Transverse colon (tissue), 4 donors: ENCODE measurements around the gene IL18R1. TPM values are rescaled to one million over a fixed set of nuclear protein-coding genes. Genes with fewer than 3 reads are reported as not detected.
A peak's percentile ranks its signal among the peaks of the same experiment; 100 is the strongest.

Source experiments
- DNase-seq: peaks from one replicate; pipeline ENCODE4 v3.0.0-alpha.2; 2019
- H3K27ac ChIP-seq, 4 donors: fragments of 200-600 bp; sonication (generic); 2 replicates each; pipeline ENCODE4 v1.5.1; 2016 to 2018; ENCODE audit warnings: inconsistent platforms in 4 of 4
- H3K27me3 ChIP-seq: fragments of 200-600 bp; sonication (generic); 2 replicates; pipeline ENCODE4 v1.5.1; 2017; ENCODE audit warnings: inconsistent platforms
- H3K36me3 ChIP-seq, 4 donors: fragments of 200-600 bp; sonication (generic); 2 replicates each; pipeline ENCODE4 v1.5.1; 2017 to 2019; ENCODE audit warnings: inconsistent platforms in 4 of 4
- H3K4me1 ChIP-seq, 4 donors: fragments of 200-600 bp; sonication (generic); 2 replicates each; pipeline ENCODE4 v1.5.1; 2017 to 2020; ENCODE audit warnings: inconsistent platforms in 4 of 4
- H3K4me3 ChIP-seq, 4 donors: fragments of 200-600 bp; sonication (generic); 1 replicate in 1 of 4; 2 replicates in 3 of 4; pipeline versions ENCODE4 v1.5.1 to v1.6.1; 2017 to 2019; ENCODE audit warnings: inconsistent platforms in 4 of 4
- H3K9me3 ChIP-seq, 2 donors: fragments of 200-600 bp; sonication (generic); 2 replicates each; pipeline ENCODE4 v1.5.1; 2017 to 2019; ENCODE audit warnings: inconsistent platforms in 2 of 2
- CTCF ChIP-seq, 5 experiments: fragments of 200-600 bp in 3 of 5; fragments of 450-650 bp in 2 of 5; sonication (generic) in 3 of 5; IDR thresholded peaks; 1 replicate in 2 of 5; 2 replicates in 3 of 5; pipeline ENCODE4 v1.5.1; 2016 to 2017; ENCODE audit warnings: antibody characterized with exemption in 5 of 5, inconsistent platforms in 3 of 5, mild to moderate bottlenecking in 2 of 5, moderate library complexity in 1 of 5
- EP300 ChIP-seq: sonication (generic); formaldehyde crosslinking; IDR thresholded peaks from one replicate; pipeline ENCODE4 v1.6.1; 2017; ENCODE audit warnings: antibody characterized with exemption, low read depth
- POLR2A ChIP-seq: fragments of 450-650 bp; IDR thresholded peaks from one replicate; pipeline ENCODE4 v1.6.1; 2016; ENCODE audit warnings: antibody characterized with exemption, mild to moderate bottlenecking, moderate library complexity
- POLR2AphosphoS5 ChIP-seq, 3 donors: sonication (generic); formaldehyde crosslinking; IDR thresholded peaks; one replicate each; pipeline ENCODE4 v1.6.1; 2016; ENCODE audit warnings: antibody characterized with exemption in 3 of 3
- WGBS, 2 donors: methylation state at CpG; one replicate each; pipeline ENCODE4 v1.1.5; 2018; ENCODE audit warnings: low coverage in 1 of 2; 5-methylcytosine and 5-hydroxymethylcytosine counted together
- in situ Hi-C, 4 donors: fragments of 200-750 bp; cut with MboI; loops; one replicate each; pipeline versions ENCODE4 v1.15.0 to v1.15.1; 2017; ENCODE audit warnings: low sequenced_read_pairs in 3 of 4, low pct_ligation_motif_present in 1 of 4, low pct_unique_long_range_greater_than_20kb in 1 of 4
- intact Hi-C: fragments of 100-400 bp; cut with DNase I; formaldehyde crosslinking; loops from one replicate; pipeline ENCODE4 v1.15.1; 2023; ENCODE audit warnings: low total_unique reads
- total RNA-seq, 4 donors: library from RNA; depleted of rRNA; stranded (reverse); fragments of >200 nt; gene quantifications; one replicate each; pipeline ENCODE4 v1.1.0, GENCODE V29; 2016

The IL18R1 gene
- total RNA-seq, 4 donors from 2014 or later = 0.75 to 6.0 (median 2.8) TPM

- 75 to 78% methylated on average over 4 to 6 of the region's 6 CpGs for WGBS, 2 donors
- intact Hi-C loops (loop anchor here (2.0 kb wide), 1 partner anchor 63 kb away; no protein-coding TSS in a partner anchor), in situ Hi-C loops (loop anchor here in 2 of 4 donors (10.0 to 25.0 kb wide), 2 partner anchors 113 to 355 kb away; no protein-coding TSS in a partner anchor)
- peak overlapping the region in 2 of 4 donors; percentile 33 to 55 for H3K27ac ChIP-seq
- no peaks in the 10 kb centered on the region for H3K36me3 ChIP-seq
- DNase-seq = no peak
- H3K4me3 ChIP-seq = no peak overlapping the region
- no peaks in the 10 kb centered on the region for H3K27me3 ChIP-seq
- peaks cover 0 to 7% of the 10 kb centered on the region in 2 donors for H3K9me3 ChIP-seq
- TF ChIP-seq POLR2AphosphoS5 (IDR thresholded peaks at IDR 0.05) (no peak), EP300 (no peak), POLR2A (peak; percentile 8)
- H3K4me1 ChIP-seq = no peaks in the 10 kb centered on the region
These were observed 11.9 kb downstream of the IL18R1 start for GRCh38 chr2:102367331-102367971.

GRCh38 chr2:102368461-102369109, 13.0 kb downstream of the IL18R1 start:
- H3K27me3 ChIP-seq = no peaks in the 10 kb centered on the region
- H3K4me3 ChIP-seq = no peak overlapping the region
- H3K36me3 ChIP-seq = no peaks in the 10 kb centered on the region
- in situ Hi-C loops (loop anchor here in 2 of 4 donors (10.0 to 25.0 kb wide), 2 partner anchors 114 to 356 kb away; no protein-coding TSS in a partner anchor), intact Hi-C loops (no loop called here)
- WGBS, 2 donors = 80% methylated on average over 1 to 5 of the region's 5 CpGs
- H3K4me1 ChIP-seq = no peaks in the 10 kb centered on the region
- DNase-seq = no peak
- no peak for TF ChIP-seq EP300
- no peak for TF ChIP-seq POLR2AphosphoS5 (IDR thresholded peaks at IDR 0.05)
- TF ChIP-seq POLR2A = no peak
- no peak for TF ChIP-seq CTCF (IDR thresholded peaks at IDR 0.05)
- peaks cover 0 to 7% of the 10 kb centered on the region in 2 donors for H3K9me3 ChIP-seq
- peak overlapping the region in 2 of 4 donors; percentile 7 to 33 for H3K27ac ChIP-seq

- in situ Hi-C loops (loop anchor here in 2 of 4 donors (10.0 to 25.0 kb wide), 2 partner anchors 115 to 358 kb away; no protein-coding TSS in a partner anchor), intact Hi-C loops (no loop called here)
- H3K9me3 ChIP-seq = peaks cover 0 to 7% of the 10 kb centered on the region in 2 donors
- no peaks in the 10 kb centered on the region for H3K4me1 ChIP-seq
- no peak for DNase-seq
- no peak overlapping the region for H3K4me3 ChIP-seq
- no peak overlapping the region for H3K27ac ChIP-seq
- H3K27me3 ChIP-seq = no peaks in the 10 kb centered on the region
- no peaks in the 10 kb centered on the region for H3K36me3 ChIP-seq
- TF ChIP-seq POLR2A (no peak), EP300 (no peak), POLR2AphosphoS5 (IDR thresholded peaks at IDR 0.05) (no peak)
- 75 to 96% methylated on average over 1 of the region's 1 CpG for WGBS, 2 donors
These were observed 14.3 kb downstream of the IL18R1 start for GRCh38 chr2:102369866-102370265.

GRCh38 chr2:102376052-102376591, 20.5 kb downstream of the IL18R1 start:
- intact Hi-C loops = no loop called here
- TF ChIP-seq CTCF (IDR thresholded peaks at IDR 0.05) (no peak), POLR2AphosphoS5 (IDR thresholded peaks at IDR 0.05) (no peak), POLR2A (no peak)
- 71 to 93% methylated on average over 1 of the region's 1 CpG for WGBS, 2 donors

GRCh38 chr2:102383722-102384121, 28.1 kb downstream of the IL18R1 start:
- no peak for TF ChIP-seq POLR2AphosphoS5 (IDR thresholded peaks at IDR 0.05)
- TF ChIP-seq POLR2A = no peak
- no peak for TF ChIP-seq EP300
- in situ Hi-C loops = no loop called here

More at GRCh38 chr2:102376052-102376591, 20.5 kb downstream of the IL18R1 start:
- Histone ChIP-seq H3K27ac (no peak overlapping the region), H3K27me3 (no peaks in the 10 kb centered on the region), H3K4me3 (no peak overlapping the region), H3K9me3 (no peaks in the 10 kb centered on the region), H3K36me3 (no peaks in the 10 kb centered on the region), H3K4me1 (no peaks in the 10 kb centered on the region)
- no peak for DNase-seq
- in situ Hi-C loops = no loop called here

More at GRCh38 chr2:102383722-102384121, 28.1 kb downstream of the IL18R1 start:
- peaks cover 11 to 13% of the 10 kb centered on the region in 2 donors for H3K9me3 ChIP-seq
- DNase-seq = no peak
- no peaks in the 10 kb centered on the region for H3K27me3 ChIP-seq
- H3K27ac ChIP-seq = no peak overlapping the region
- H3K4me3 ChIP-seq = no peak overlapping the region
- no peaks in the 10 kb centered on the region for H3K4me1 ChIP-seq
- intact Hi-C loops = no loop called here
- H3K36me3 ChIP-seq = no peaks in the 10 kb centered on the region
